Fibroblast of skin of left biceps (primary cell): ENCODE measurements around the gene FBXL20.
A peak's percentile ranks its signal among the peaks of the same experiment; 100 is the strongest.
"Not testable (repeated sequence)": the region's sequence is repeated elsewhere in the genome, so short reads cannot be mapped to it uniquely, and the experiment has no call there.

Source experiments
- DNase-seq, 2 experiments: peaks; one replicate each; pipeline ENCODE4 v3.0.0-alpha.2; 2013; ENCODE audit warnings: low read depth in 2 of 2

Gene FBXL20

DNA sequence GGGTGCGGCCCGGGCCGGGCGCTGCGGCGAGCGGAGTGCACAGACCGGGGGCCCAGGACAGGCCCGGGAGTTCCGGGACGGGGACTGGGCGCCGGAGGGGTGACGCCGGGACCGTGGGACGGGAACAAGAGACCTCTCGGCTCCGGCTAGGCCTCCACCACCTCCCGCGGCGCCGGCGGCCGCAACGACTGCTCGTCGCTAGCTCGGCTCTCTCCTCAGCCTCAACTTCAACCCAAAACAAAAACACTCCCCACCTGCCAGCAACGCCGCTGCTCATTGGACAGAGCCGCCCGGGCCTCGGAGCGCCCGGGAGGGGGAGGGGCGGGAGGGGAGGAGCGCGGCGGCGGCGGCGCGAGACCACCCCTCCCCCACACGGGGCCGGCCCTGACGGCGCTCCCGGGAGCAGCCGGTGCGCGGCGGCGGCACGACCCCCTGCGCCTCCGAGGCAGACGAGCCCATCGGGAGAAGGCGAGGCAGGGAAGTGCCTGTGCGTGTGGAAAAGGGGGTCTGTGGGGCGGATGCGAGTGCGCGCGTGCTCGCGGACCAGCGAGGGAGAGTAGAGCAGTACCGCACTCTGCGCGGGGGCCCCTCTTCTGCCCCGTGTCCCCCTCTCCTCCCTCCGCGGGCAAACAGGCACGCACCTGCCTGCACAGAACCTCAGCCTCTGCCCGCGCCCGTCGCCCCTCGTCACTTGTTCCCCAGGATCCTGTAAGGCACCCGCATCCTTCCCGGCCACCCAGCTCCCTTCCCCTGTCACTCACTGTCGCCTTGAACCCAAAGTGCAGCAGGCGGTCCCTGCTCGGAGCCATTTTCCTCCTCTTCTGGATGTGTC, at the start of gene FBXL20:
TSS of gene FBXL20 (minus strand) at position 215 of the 832 bp plus-strand sequence. CDS start 224 bp downstream, outside the sequence.
- peak; percentile 71 to 77 for DNase-seq

- peak; percentile 98 for DNase-seq
These were observed 49.6 kb upstream of the FBXL20 start, which contains the start of gene MED1 for GRCh38 chr17:39450847-39451581. MED1 (minus strand) TSS chr17:39451263; CDS start chr17:39451062, 201 bp downstream.

GRCh38 chr17:39450051-39450450, 48.6 kb upstream of the FBXL20 start:
- DNase-seq, result no peak

GRCh38 chr17:39447561-39447960, 46.1 kb upstream of the FBXL20 start:
- DNase-seq, result no peak

DNA sequence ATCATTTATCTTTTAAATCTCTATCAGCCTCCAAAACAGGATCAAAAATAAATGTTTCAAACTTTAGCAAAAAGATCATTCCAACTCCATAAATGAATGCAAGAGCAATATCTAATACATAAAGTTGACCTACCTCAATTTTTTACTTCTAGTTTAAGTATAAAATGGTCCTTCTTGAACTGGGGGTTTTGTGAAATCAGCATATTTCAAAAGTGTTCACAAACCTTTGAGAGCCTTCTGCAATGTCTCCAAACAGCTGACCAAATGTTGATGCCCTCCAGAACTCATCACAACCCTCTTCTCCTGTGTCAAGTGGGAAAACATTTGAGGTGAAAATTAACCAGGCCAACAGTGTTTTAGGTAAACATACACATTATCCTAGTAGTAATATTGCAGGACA, 41.9 kb upstream of the FBXL20 start:
- no peak for DNase-seq

DNA sequence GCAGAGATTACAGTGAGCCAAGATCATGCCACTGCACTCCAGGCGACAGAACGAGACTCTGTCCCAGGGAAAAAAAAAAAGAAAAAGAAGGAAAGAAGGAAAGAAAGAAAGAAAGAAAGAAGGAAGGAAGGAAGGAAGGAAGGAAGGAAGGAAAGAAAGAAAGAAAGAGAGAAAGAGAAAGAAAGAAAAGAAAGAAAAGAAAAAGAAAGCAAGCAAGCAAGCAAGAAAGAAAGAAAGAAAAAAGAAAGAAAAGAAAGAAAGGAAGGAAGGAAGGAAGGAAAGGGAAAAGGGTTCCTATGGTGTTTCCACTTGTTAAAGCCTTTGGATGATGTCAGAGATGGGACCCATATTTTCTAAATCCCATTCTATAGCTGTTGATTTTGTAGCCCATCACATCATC, 38.4 kb upstream of the FBXL20 start:
- not testable (repeated sequence) for DNase-seq

- no peak for DNase-seq
These were observed 28.2 kb upstream of the FBXL20 start for GRCh38 chr17:39429600-39429999.

GRCh38 chr17:39416141-39416540, 14.7 kb upstream of the FBXL20 start:
- no peak for DNase-seq

DNA sequence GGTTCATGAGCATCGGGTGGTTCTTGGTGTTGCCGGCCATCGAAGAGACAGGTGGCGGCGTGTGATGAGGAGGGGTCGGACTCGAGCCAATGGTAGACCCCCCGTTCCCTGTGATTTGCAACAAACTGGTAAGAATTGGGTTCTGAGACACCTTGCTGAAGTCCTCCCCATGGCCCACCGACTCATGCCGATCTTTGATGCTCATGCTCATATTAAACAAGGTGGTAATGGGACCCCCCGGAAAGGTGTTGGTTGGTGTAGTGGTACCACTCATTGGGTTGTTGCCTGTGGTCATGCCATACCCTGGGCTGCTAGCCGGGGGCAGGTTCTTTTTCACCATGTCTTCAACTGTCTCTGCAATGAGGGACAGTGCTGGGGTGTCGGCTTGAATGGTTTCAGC, 8.9 kb upstream of the FBXL20 start:
- DNase-seq, result no peak

DNA sequence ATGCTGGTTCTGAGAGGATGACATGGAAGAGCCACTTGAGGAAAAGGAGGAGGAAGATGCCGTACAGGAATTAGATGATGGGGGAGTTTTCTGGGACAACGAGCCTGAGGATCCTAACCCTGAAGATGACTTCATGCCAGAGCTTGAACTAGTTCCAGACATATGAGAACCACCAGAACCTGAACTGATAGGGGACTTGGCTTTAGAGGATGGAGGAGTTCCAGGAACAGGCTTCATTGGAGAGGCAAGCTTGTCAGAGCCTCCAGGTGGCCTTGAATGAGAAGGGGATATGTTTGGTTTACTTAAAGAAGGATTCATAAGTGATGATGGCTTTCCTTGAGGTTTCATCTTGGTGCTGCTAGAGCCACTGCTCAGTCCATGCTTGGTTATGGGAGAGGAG, 6.9 kb upstream of the FBXL20 start:
- DNase-seq, result no peak

- DNase-seq, result no peak
These were observed 5.5 kb upstream of the FBXL20 start for GRCh38 chr17:39406951-39407350.

DNA sequence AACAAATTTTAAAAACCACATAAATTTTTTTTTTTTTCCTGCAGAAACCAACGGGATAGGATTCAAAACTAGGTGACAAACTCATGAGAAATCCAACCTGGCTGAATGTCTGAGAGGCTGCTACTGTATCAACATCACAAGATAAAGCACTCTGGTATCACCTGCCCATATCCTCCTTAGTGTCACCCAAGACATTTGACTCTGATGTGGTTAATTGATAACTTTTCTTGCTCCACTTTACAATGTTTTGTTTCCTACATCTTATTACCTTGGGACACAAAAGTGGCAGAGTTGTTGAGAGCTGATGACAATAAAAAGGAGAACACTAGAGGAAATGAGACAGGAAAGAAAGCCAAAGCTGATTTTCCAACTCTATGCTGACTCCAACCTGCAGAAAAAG, 4.0 kb upstream of the FBXL20 start:
- no peak for DNase-seq

GRCh38 chr17:39404542-39405378, 3.3 kb upstream of the FBXL20 start:
- DNase-seq, result peak; percentile 74 to 80

DNA sequence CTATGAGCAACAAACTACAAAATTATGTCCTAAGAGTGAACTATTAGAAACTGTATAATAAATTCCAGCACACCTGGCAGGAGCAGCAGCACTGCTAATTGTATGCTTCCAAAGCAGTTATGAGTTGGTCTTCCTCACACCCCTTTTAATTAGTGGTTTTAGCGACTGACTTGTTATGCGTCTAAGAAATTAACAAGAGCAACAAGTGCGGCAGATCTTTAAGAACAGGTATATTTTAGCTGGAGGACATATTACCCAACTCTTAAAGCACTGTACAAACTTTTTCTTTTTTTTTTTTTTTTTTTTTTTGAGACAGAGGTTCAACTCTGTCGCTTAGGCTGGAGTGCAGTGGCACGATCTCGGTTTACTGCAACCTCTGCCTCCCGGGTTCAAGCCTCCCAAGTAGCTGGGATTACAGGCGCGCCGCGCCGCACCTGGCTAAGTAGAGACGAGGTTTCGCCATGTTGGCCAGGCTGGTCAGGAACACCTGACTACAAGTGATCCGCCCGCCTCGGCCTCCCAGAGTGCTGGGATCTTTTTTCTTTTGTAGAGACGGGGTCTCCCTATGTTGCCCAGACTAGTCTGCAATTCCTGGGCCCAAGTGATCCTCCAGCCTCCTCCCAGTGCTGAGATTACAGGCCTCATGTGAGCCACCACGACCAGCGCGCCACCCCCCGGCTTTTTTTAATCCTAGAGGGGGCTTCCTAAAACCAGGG, 1.6 kb upstream of the FBXL20 start:
- DNase-seq, result no peak

DNA sequence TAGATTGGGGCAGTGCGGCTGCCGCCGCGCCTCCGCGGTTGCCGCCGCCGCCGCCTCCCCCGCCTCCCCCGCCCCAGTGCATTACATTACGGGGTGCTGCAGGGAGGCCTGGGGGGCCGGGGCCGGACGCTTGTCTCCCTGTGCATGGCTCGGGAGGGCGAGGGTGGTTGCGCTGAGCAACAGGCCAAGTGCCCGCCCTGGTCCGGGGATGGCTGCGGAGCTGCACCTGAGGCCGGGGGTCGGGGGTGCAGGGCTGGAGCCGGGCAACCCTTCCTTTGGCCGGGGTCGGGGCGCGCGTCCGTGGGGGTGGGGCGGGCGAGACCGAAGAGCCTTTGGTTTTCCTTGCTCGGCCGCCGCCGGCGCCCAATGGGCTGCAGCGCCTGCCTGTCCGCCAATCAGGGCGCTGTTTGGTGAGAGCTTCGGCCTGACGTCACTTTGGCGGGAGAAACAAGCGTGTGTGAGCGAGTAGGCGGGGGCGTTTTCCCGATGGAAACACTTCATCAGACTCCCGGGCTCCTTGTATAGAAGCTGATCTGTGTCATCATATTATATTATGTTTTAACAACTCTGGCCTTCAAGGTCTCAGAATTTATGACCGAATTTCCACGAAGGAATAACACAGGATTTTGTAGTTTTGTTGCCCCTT, 941 bp upstream of the FBXL20 start:
- peak; percentile 73 to 74 for DNase-seq

GRCh38 chr17:39400547-39401411, 647 bp downstream of the FBXL20 start:
- DNase-seq, result no peak

GRCh38 chr17:39399791-39400190, 1.6 kb downstream of the FBXL20 start:
- no peak for DNase-seq

DNA sequence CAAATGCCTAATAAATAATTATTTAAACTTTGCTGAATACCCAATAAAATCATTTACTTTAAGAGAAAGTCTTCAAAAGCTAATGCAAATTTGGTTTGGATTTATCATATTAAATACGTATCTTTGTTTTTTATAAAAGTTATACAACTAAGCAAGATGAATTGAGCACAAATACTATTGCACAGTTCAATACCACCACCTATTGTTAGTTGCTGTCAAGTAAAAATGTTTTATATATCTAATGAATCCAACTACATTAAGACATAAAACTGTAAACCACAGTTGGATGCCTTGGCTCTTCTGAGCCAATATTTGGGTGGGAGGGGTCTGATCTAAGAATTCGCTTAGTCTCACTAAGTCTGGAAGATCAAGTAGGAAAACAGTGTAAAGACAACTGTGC, 7.7 kb downstream of the FBXL20 start:
- DNase-seq, result no peak

DNA sequence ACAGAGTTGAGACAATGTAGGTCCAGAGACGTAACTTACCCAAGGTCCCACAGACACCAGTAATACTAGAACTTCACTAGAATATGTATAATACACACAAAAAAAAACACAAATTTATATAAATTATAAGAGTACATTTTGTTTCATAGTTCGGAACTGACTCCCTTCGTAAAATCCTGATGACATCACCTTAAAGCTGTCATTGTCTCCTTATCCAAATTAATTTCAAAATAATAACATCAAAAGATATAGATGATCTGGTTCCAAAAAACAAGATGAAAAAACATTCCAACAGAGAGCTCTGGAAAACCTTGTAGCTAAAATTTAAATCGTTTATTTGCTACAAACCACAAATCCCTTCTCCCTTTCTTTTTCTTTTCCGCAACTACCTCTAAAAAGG, 10.0 kb downstream of the FBXL20 start:
- no peak for DNase-seq

DNA sequence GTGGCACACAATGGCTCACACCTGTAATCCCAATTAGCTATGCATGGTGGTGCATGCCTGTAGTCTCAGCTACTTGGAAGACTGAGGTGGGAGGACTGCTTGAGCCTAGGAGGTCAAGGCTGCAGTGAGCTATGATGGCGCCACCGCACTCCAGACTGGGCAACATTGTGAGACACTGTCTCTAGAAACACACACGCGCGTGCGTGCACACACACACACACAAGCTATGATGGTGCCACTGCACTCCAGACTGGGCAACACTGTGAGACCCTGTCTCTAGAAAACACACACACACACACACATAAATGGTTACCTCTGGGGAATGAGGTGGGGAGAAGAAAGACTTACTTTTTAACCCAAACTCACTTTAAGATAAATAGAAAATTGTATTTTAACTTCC, 16.4 kb downstream of the FBXL20 start:
- no peak for DNase-seq
